ENCODE results near the gene MRPS14.
"Not testable (repeated sequence)": the region's sequence is repeated elsewhere in the genome, so short reads cannot be mapped to it uniquely, and the experiment has no call there.

Gene MRPS14

GRCh38 chr1:175023043-175023921, at the start of gene MRPS14:
Gene MRPS14, minus strand, starts transcription at chr1:175023425. Its CDS starts 17 bp downstream, at chr1:175023408.
- DNase-seq (ENCODE audit: low spot score) (peak; percentile 93), FAIRE-seq (peak; percentile 92)

GRCh38 chr1:175072099-175072951, 49.1 kb upstream of the MRPS14 start:
- DNase-seq (ENCODE audit: low spot score): peak; percentile 37
- FAIRE-seq: no peak

GRCh38 chr1:175071276-175071943, 48.2 kb upstream of the MRPS14 start:
- DNase-seq (ENCODE audit: low spot score) (no peak), FAIRE-seq (no peak)

GRCh38 chr1:175070818-175071217, 47.6 kb upstream of the MRPS14 start:
- no peak for FAIRE-seq

GRCh38 chr1:175067362-175068106, 44.3 kb upstream of the MRPS14 start, which contains the start of gene TNN:
Gene TNN, plus strand, starts transcription at chr1:175067833. Its CDS starts 9,586 bp downstream, at chr1:175077419.
- DNase-seq (ENCODE audit: low spot score) (no peak), FAIRE-seq (no peak)

More at GRCh38 chr1:175070818-175071217, 47.6 kb upstream of the MRPS14 start:
- no peak for DNase-seq (ENCODE audit: low spot score)

- no peak for DNase-seq (ENCODE audit: low spot score)
- no peak for FAIRE-seq
Observed at GRCh38 chr1:175062858-175063257, 39.6 kb upstream of the MRPS14 start.

GRCh38 chr1:175062339-175062738, 39.1 kb upstream of the MRPS14 start:
- no peak for FAIRE-seq
- no peak for DNase-seq (ENCODE audit: low spot score)

GRCh38 chr1:175054736-175055135, 31.5 kb upstream of the MRPS14 start:
- no peak for DNase-seq (ENCODE audit: low spot score)

GRCh38 chr1:175050992-175051391, 27.8 kb upstream of the MRPS14 start:
- DNase-seq (ENCODE audit: low spot score): no peak
- FAIRE-seq: no peak

More at GRCh38 chr1:175054736-175055135, 31.5 kb upstream of the MRPS14 start:
- FAIRE-seq: no peak

GRCh38 chr1:175045519-175045918, 22.3 kb upstream of the MRPS14 start:
- FAIRE-seq: no peak

GRCh38 chr1:175045097-175045496, 21.9 kb upstream of the MRPS14 start:
- FAIRE-seq (no peak), DNase-seq (ENCODE audit: low spot score) (no peak)

More at GRCh38 chr1:175045519-175045918, 22.3 kb upstream of the MRPS14 start:
- no peak for DNase-seq (ENCODE audit: low spot score)

- not testable (repeated sequence) for FAIRE-seq; DNase-seq (ENCODE audit: low spot score)
Observed at GRCh38 chr1:175044591-175044990, 21.4 kb upstream of the MRPS14 start.

GRCh38 chr1:175043824-175044223, 20.6 kb upstream of the MRPS14 start:
- FAIRE-seq (no peak), DNase-seq (ENCODE audit: low spot score) (no peak)

GRCh38 chr1:175042650-175043049, 19.4 kb upstream of the MRPS14 start:
- FAIRE-seq (no peak), DNase-seq (ENCODE audit: low spot score) (no peak)

- no peak for FAIRE-seq
Observed at GRCh38 chr1:175040324-175040879, 17.2 kb upstream of the MRPS14 start.

GRCh38 chr1:175037416-175037815, 14.2 kb upstream of the MRPS14 start:
- FAIRE-seq (no peak), DNase-seq (ENCODE audit: low spot score) (no peak)

More at GRCh38 chr1:175040324-175040879, 17.2 kb upstream of the MRPS14 start:
- no peak for DNase-seq (ENCODE audit: low spot score)

GRCh38 chr1:175036476-175036875, 13.3 kb upstream of the MRPS14 start:
- DNase-seq (ENCODE audit: low spot score) (no peak), FAIRE-seq (no peak)

- no peak for FAIRE-seq
- DNase-seq (ENCODE audit: low spot score): no peak
Observed at GRCh38 chr1:175035865-175036264, 12.6 kb upstream of the MRPS14 start.

- no peak for DNase-seq (ENCODE audit: low spot score)
- FAIRE-seq: no peak
Observed at GRCh38 chr1:175034775-175035174, 11.6 kb upstream of the MRPS14 start.

GRCh38 chr1:175033953-175034352, 10.7 kb upstream of the MRPS14 start:
- no peak for DNase-seq (ENCODE audit: low spot score)

More at GRCh38 chr1:175033953-175034352, 10.7 kb upstream of the MRPS14 start:
- FAIRE-seq: no peak

All from RCC 7860 (cell line).